GM12872 (cell line): ENCODE results near the gene UFD1.

Experiments
- TF ChIP-seq, protein P1 (sequence below): IDR thresholded peaks from 3 replicates; pipeline ENCODE4 v1.5.1; 2011; ENCODE audit warnings: low read depth, mild to moderate bottlenecking, low read length, moderate library complexity; ENCODE audit not compliant: insufficient read depth

UFD1 gene

DNA sequence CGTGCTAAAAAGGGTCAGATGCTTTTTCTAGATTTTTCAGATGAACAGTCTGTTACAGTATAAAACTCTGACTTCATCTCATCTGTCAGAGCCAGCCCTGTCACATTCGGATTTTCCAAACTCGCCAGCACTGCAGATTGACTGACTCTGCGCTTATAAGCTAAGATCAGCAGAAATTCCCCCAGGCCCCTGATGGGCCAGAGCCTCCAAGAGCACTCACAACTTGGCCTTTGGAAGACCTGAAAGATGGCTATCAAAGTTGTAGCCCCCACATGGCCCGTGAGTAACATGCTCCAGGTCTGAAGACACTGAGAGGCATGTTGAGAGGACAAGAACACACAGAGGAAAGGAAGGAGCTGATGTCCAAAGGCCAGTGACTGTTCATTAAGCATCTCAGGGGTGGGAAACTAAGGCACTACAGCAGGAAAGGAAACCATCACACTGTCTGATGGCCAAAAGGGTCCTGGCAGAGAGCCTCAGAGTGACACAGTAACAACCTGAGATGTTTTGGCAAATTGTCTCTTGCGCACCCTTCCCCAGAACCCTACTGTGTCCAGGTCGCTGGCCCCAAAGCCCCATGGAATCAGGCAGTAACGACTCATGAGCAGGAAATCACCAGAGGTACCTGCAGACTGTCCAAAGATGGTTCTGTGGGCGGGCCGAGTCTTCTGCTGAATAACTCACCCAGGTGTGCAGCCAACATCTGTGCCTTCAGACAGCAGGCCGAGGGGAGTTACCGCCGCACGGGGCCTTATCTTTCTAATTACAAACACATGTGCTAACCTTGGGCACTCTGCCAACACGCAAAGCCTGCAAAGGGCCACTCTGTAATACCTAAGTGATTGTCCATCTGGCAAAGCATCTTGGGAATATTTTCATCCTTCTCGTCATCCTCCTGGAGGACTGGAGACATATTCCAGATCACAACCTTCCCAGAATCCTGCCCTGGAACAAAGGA, 71.1 kb downstream of the UFD1 start:
- TF ChIP-seq, protein P1, sequence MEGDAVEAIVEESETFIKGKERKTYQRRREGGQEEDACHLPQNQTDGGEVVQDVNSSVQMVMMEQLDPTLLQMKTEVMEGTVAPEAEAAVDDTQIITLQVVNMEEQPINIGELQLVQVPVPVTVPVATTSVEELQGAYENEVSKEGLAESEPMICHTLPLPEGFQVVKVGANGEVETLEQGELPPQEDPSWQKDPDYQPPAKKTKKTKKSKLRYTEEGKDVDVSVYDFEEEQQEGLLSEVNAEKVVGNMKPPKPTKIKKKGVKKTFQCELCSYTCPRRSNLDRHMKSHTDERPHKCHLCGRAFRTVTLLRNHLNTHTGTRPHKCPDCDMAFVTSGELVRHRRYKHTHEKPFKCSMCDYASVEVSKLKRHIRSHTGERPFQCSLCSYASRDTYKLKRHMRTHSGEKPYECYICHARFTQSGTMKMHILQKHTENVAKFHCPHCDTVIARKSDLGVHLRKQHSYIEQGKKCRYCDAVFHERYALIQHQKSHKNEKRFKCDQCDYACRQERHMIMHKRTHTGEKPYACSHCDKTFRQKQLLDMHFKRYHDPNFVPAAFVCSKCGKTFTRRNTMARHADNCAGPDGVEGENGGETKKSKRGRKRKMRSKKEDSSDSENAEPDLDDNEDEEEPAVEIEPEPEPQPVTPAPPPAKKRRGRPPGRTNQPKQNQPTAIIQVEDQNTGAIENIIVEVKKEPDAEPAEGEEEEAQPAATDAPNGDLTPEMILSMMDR, result no peak

DNA sequence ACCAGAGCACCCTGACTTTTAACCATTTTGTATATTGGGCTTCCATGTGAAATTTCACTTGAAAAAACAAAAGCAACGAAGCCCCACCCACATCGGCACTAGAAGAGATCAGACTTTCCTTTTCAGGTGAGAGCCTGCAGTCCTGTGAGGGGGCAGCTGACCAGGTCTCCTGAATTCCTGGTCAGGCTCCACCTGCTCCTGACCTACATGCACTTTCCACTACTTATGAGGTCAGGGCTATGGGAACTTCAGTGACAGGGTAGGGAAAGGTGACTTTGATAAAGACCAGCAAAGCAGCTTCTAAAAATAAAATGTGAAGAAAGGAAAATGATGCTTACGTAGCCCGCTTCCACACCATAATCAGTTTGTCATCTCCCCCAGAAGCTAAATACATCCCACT, 72.1 kb downstream of the UFD1 start:
- TF ChIP-seq, protein P1, result no peak

DNA sequence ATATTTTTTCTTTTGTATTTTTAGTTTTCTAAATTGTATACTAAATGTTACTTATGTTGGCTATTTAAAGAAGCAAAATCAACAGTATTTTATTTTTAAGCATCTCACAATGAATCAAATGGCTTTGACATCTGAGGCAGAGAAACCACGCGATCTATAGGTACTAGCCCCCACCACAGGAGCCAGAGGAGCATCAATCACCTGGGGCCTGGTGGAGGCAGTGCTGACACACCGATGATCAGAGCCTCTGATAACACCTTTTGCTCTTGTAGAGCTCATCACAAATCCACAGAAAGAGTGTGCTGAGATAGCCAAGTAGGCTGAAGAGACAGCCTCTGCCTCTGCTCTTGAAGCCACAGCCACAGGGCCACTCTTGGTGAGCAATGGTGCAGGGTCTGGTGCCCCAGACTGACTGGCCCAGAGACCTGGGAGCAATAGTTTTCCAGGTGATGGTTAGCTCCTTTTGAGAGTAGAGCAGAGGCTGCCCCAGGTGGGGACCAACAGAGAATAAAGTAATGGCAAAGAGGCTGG, 72.6 kb downstream of the UFD1 start:
- TF ChIP-seq, protein P1, result no peak

DNA sequence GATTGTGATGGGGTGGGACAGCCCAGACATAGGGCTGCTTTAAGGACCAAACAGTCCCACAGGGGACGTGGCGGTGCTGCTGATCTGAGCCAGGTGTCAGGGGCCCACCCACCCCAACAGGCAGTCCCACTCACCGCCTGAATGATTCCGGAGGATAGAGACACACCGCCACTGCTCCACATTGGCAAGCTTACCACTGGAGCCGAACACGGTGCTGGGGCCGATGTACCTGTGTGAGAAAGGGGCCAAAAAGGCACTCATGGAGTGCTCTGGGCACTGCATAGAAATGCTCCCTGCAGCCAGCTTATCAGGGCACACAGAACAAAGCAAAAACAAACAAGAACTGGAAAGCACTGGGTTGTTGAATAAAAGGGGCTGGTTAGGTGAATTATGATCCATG, 73.3 kb downstream of the UFD1 start:
- TF ChIP-seq, protein P1, result no peak

DNA sequence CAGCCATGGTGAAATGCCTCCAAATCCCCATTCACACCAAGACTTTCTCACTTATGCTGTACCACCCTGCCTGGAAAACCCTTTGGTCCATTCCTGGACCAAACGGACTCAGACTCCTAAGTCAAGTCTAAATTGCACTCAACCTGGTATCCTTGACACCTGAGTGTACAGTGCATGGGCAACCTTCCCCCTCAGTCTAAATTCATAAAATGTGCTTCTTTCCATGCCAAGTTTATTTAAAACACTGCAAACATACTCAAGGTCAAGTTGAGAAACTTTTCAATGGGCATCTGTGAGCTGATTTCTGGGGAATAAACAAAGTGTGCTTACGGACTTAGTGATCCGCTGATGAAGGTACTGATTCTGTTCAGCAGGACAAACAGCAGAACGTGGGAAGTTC, 73.9 kb downstream of the UFD1 start:
- TF ChIP-seq, protein P1, result no peak

DNA sequence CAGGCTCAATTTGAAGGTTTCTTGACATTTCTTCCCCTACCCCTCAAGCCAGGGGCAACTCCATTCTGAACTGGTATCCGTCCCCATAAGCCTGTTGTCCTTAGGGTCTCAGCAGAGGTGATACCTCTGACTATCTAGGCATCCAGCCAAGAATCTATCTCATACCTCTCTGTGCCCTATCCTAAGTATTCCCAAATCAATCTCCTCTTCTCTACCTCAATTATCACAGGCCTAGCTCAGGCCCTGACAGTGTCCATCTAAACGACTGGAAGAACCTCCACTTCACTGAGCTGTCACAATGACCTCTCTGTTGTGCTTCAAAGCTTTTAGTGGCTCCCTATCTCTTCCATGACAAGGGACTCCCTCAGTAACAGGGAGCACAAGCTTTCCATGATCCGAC, 74.3 kb downstream of the UFD1 start:
- TF ChIP-seq, protein P1, result no peak

DNA sequence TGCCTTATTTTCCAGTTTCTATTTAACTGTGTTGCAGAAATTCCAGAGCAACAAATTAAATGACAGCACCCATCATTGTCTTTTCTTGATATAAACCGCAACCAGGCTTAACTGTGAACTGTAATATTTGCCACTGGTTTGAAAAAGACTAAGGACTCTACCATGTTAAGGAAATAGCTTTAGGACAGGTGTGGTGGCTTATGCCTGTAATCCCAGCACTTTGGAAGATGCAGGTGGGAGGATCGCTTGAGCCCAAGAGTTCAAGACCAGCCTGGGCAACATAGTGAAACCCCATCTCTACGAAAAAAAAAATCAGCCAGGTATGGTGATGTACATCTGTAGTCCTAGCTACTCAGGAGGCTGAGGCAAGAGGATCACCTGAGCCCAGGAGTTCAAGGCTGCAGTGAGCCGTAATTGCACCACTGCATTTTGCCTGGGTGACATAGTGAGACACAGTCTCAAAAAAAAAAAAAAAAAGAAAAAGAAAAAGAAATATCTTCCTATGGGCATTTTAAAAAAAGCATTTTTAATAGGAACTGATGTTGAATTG, 76.3 kb downstream of the UFD1 start:
- TF ChIP-seq, protein P1, result no peak
